Measurements from ENCODE around the gene GDF15.

DNA sequence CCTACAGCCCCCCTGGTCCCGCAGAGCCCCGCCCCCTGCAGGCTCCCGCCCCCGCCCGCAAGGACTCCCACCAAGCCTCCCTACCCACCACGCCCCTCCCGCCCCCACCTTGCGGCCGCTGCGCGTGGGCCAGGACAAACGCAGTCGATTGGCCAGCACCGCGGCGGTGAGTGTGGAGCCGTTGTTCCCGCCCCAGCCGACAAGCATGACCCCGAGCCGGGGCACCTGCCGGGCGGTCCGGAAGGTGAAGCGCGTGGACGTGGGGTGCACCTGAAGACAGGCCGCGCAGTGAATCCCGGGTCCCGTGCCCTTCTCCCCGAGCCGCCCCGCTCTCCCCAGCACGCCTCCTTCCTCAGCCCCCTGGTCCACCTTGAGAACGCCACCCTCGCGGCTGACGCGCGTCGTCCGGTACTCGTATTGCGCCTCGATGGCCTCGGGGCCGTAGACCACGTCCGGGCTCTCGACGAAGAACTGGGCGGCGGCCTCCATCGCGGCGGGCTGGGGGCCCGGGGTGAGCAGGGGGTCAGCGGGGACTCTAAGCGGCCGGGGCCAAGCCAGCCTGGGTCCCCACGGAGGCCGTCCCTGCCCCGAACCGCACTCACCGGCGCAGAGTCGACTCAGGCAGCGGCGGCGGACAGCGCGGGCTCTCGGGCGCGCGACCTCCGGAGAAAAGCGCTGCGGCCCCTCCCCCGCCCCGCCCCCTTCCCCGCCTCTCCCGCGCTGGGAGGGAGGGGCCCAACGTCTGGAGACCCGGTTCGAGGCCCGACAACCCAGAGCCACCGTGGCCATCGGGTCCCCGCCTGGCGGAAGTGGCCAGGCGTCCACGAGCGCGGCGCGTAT is 51.8 kb downstream of the GDF15 start, which contains the start of gene ISYNA1:
- no peak for TF ChIP-seq POLR2A (IDR thresholded peaks at IDR 0.05)
- TF ChIP-seq, protein P1, sequence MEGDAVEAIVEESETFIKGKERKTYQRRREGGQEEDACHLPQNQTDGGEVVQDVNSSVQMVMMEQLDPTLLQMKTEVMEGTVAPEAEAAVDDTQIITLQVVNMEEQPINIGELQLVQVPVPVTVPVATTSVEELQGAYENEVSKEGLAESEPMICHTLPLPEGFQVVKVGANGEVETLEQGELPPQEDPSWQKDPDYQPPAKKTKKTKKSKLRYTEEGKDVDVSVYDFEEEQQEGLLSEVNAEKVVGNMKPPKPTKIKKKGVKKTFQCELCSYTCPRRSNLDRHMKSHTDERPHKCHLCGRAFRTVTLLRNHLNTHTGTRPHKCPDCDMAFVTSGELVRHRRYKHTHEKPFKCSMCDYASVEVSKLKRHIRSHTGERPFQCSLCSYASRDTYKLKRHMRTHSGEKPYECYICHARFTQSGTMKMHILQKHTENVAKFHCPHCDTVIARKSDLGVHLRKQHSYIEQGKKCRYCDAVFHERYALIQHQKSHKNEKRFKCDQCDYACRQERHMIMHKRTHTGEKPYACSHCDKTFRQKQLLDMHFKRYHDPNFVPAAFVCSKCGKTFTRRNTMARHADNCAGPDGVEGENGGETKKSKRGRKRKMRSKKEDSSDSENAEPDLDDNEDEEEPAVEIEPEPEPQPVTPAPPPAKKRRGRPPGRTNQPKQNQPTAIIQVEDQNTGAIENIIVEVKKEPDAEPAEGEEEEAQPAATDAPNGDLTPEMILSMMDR (IDR thresholded peaks at IDR 0.05): no peak

Data from Peyer's patch (tissue), 4 donors.